HG02623 (cell line): Measurements from ENCODE around the gene DNAJC15.

Source experiments
- ATAC-seq: cut with Tn5 transposase; IDR thresholded peaks from one replicate; pipeline ENCODE4 v1.9.1; 2021; ENCODE audit warnings: moderate library complexity; ENCODE audit not compliant: unreplicated experiment

The DNAJC15 gene

DNA sequence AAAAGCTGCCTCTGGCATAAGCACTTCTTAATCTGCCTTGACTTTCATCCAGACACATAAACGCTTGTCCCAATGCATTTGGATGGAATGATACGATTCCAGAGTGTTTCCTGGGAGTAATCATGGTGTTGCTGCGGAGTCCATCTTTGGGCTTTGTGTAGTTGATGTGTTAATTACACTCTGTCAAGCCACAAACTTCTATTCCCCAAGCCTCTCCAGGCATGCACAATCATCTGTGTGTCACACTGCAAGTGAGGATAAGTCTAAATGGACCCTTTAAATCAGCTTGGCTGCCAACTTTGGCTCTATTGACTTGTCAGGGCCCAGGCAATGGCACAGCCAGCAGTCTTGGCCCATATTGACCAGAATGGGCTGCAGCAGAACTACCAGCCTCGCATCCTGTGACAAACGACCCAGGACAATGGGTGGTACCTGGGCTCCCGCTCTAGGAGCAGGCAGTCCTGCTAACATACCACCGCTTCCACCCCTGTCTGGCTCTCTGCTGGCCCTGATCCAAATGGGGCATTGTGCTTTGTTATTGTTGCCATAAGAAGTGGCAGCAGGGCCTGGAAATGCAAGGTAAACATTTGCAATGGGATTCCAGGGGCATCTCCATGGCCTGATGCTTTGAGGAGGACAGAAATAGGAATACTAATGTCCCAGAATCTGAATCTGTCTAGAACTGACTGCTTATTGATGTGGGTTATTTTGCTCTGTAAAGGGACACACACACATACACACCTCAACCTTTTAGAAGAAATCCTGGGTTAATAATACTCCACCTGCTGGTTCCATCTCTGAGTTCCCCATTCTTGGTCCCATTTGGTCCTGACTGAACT is 127.2 kb downstream of the DNAJC15 start:
- no peak for ATAC-seq

DNA sequence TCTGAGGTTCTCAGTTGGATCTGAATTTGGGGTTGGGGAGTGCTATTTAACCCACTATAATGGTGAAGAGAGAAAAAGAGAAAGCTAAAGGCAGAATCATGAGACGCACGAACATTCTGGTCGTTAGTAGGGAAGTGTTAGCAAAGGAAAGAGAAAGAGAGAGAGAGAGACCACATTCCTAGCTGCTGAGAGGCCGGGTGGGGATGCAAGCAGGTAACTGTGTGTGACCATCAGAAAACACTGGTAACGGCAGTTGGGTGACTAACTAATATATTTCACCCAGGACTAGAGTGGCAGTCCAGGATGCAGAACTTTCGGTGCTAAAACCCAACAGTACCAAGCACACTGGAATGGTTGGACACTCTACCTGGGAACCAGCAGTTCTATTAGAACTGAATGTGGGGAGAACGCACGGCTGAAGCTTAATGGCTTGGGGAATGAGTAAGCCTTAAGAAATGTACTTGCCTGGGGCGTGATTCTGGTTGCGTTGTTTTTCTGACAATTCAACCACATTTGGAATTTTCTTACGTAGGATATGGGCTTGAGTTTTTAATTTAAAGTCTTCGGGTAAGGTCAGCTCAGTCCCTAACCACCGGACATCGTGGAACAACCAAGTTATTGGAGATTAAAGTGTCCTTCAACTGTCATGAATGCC is 130.2 kb downstream of the DNAJC15 start:
- ATAC-seq: no peak

GRCh38 chr13:43154156-43154651 is 130.8 kb downstream of the DNAJC15 start:
- ATAC-seq: no peak

GRCh38 chr13:43154839-43155238 is 131.5 kb downstream of the DNAJC15 start:
- ATAC-seq: no peak

- no peak for ATAC-seq
Measured at GRCh38 chr13:43156916-43157315, 133.5 kb downstream of the DNAJC15 start.

GRCh38 chr13:43157796-43158195 is 134.4 kb downstream of the DNAJC15 start:
- ATAC-seq: no peak

DNA sequence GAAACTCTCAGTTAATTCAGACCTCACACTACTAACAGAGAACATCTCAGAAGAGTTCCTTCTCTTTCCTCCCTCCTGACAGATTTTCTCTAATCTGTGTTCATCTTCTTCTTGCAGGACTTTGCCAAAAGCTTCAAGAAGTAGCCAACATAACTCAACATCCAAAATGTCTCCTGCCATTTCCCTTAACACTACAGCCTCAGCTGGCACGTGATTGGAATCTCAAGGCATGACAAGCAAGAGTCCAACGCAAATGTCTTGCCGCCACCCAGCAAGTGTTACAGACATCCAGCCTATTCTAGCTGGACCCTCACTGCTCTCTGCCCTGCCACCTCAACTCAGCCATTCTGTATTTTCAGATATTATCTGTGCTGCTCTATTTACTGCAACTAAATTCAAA is 135.1 kb downstream of the DNAJC15 start:
- ATAC-seq: no peak

GRCh38 chr13:43159026-43159461 is 135.7 kb downstream of the DNAJC15 start:
- no peak for ATAC-seq
